NCI-H187 treated with DMSO at 0.1 percent for 48 hours (cell line): ENCODE data around the gene NPIPB6.

ENCODE experiments used
- DNase-seq: peaks from one replicate; lab custom pipeline; 2025; lab: John Stamatoyannopoulos, UW

NPIPB6 gene

GRCh38 chr16:28297784-28298510 lies 65.4 kb downstream of the NPIPB6 start:
- DNase-seq = no peak

DNA sequence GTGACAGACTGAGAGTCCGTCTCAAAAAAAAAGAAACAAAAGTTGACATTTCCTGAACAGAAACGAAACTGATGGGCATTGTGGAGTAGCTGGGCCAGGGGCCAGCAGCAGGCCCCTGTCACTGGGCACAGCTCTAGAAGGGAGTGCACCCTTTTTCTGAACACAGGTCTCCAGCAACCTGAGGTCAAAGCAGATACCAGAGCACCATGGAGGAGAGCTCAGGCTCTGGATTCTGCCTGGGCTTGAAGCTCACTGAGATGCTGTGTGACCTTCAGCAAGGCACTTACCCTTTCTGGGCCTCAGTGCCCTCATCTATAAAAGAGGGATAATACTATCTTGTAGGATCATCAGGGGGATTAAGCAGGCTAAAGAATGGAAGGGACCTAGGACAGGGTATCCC lies 66.0 kb downstream of the NPIPB6 start:
- DNase-seq = no peak

DNA sequence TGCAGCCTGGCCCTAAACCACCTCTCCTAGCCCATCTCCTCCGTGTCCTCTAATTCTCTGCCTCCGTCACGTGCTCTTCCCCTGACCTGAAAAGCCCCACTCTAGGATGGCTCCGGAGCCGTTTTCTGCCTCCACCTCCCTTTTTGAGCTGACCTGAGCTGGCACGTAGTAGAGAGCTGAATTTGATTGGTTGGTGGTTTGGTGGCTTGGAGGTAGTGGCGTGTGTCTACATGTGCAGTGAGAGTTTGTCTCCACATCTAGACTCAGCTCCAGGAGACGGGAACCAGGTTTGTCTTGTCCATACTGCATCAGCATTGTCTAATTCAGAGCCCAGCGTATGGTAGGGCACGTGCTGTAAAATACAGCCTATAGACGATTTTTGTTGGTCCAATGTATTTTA lies 68.0 kb downstream of the NPIPB6 start:
- no peak for DNase-seq

- no peak for DNase-seq
Observed at GRCh38 chr16:28294201-28294600, 69.1 kb downstream of the NPIPB6 start.

GRCh38 chr16:28293601-28293960 lies 69.7 kb downstream of the NPIPB6 start:
- no peak for DNase-seq

DNA sequence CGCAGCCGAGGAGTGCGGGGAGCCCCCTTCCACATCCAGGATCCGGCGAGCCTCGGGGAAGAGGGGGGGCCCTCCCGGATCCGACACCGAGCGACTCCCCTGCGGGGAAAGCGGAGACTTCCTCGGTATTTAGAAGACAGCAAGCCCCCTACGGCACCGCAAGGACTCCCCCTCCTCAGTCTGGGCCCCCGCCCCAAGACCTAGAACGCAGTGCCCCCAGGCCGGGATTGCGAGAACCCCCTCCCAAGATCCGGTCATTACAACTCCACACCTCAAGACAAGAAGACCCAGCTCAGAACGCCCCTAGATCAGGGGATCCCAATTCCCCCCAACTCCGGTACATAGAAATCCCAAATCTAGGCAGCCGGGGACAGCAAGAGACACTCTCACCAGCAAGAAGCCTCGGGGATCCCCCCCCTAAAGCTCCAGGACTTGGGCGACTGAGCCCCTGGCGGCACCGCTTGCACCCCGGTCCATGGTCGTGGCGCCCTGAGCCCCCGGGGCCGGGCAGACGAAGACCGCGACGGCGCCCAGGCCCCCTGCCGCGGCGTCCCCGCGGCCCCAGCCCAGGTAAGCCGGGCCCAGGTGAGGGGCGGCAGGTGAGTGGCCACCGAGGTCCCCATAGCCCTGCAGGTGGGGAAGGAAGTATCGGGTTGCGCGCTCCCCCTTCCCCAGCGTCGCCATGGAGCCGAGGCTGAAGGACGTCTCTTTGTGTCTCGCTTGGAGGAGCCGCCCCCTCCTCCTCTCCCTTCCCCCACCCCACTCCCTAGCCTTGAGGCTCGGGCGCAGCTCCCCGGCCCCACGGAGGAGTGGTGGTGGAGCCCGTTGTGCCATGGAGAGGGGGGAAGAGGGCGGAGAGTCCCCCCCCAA lies 70.3 kb downstream of the NPIPB6 start:
- DNase-seq = no peak
